ENCODE measurements around the gene NHEJ1.

NHEJ1 gene

DNA sequence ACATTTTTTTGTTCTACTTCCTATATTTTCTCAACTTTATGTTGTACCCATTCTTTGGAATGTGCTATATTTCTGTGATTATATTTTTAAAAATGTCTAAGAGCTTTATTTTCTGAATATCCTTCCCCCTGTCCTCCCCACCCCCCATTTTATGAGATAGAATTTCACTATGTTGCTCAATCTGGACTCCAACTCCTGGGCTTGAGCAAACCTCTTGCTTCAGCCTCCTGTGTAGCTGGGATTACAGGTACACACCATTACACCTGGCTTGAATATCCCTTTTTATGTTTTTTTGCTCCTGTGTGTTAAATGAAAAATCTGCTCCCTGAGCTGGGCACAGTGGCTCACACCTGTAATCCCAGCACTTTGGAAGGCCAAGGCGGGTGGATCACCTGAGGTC, 36.8 kb upstream of the NHEJ1 start:
- Histone ChIP-seq H3K4me3 (ENCODE audit: insufficient read length, low read depth) (no peak overlapping the region), H3K9ac (ENCODE audit: insufficient read length, low read depth) (no peak overlapping the region), H3K9me3 (ENCODE audit: insufficient read depth, low read length) (peaks cover 6% of the 10 kb centered on the region; the same call in 1 of the 2 replicates), H3K27me3 (ENCODE audit: insufficient read depth, insufficient read length) (no peaks in the 10 kb centered on the region), H3K36me3 (ENCODE audit: insufficient read depth, insufficient read length, low read length) (no peaks in the 10 kb centered on the region), H3K4me1 (ENCODE audit: insufficient read depth, insufficient read length) (peaks cover 3% of the 10 kb centered on the region)
- no peak for DNase-seq (ENCODE audit: low read depth, low spot score)
- no peak for TF ChIP-seq SUZ12 (IDR thresholded peaks at IDR 0.05; ENCODE audit: extremely low read depth, insufficient read depth, insufficient read length)
- no peak for TF ChIP-seq ZNF274 (IDR thresholded peaks at IDR 0.05; ENCODE audit: low read depth, low read length)
- no peak for TF ChIP-seq YY1 (IDR thresholded peaks at IDR 0.05; ENCODE audit: insufficient read depth, insufficient read length)

DNA sequence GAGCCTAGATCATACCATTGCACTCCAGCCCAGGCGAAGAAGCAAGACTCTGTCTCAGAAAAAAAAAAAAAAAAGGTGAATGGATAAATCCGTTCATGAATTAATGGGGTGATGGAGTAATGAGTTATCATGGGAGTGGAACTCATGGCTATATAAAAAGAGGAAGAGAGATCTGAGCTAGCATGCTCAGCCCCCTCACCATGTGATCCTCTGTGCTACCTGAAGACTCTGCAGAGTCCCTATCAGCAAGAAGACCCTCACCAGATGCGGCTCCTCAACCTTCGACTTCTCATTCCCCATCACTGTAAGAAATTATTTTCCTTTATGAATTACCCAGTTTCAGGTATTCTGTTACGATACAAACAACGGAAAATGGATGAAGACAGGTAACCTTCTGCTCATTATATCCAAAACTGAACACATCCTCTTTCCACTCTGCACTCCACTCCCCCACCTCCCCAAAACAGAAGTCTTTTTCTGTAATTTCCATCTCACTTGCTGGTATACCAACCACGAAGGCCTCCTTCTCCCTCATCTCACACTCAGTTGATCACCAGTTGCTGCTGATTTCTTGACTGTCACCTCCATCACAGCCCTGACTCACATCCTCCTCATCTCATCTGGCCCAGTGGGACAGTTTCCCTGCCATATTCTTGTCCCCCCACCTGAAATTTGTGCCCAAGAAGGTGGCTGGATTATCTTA, 26.3 kb upstream of the NHEJ1 start:
- Histone ChIP-seq H3K9me3 (ENCODE audit: insufficient read depth, low read length) (no peaks in the 10 kb centered on the region), H3K27me3 (ENCODE audit: insufficient read depth, insufficient read length) (no peaks in the 10 kb centered on the region), H3K4me1 (ENCODE audit: insufficient read depth, insufficient read length) (no peaks in the 10 kb centered on the region), H3K9ac (ENCODE audit: insufficient read length, low read depth) (no peak overlapping the region), H3K4me3 (ENCODE audit: insufficient read length, low read depth) (no peak overlapping the region), H3K36me3 (ENCODE audit: insufficient read depth, insufficient read length, low read length) (peaks cover 26% of the 10 kb centered on the region)
- DNase-seq (ENCODE audit: low read depth, low spot score): no peak
- TF ChIP-seq YY1 (IDR thresholded peaks at IDR 0.05; ENCODE audit: insufficient read depth, insufficient read length) (no peak), SUZ12 (IDR thresholded peaks at IDR 0.05; ENCODE audit: extremely low read depth, insufficient read depth, insufficient read length) (no peak), ZNF274 (IDR thresholded peaks at IDR 0.05; ENCODE audit: low read depth, low read length) (no peak)

GRCh38 chr2:219184121-219184520, 23.5 kb upstream of the NHEJ1 start:
- no peak for DNase-seq (ENCODE audit: low read depth, low spot score)
- H3K27me3 ChIP-seq (ENCODE audit: insufficient read depth, insufficient read length): no peaks in the 10 kb centered on the region
- H3K9ac ChIP-seq (ENCODE audit: insufficient read length, low read depth): no peak overlapping the region
- no peak overlapping the region for H3K4me3 ChIP-seq (ENCODE audit: insufficient read length, low read depth)
- H3K36me3 ChIP-seq (ENCODE audit: insufficient read depth, insufficient read length, low read length): peaks cover 53% of the 10 kb centered on the region
- no peaks in the 10 kb centered on the region for H3K4me1 ChIP-seq (ENCODE audit: insufficient read depth, insufficient read length)
- no peak for TF ChIP-seq YY1 (IDR thresholded peaks at IDR 0.05; ENCODE audit: insufficient read depth, insufficient read length)
- TF ChIP-seq SUZ12 (IDR thresholded peaks at IDR 0.05; ENCODE audit: extremely low read depth, insufficient read depth, insufficient read length): no peak
- TF ChIP-seq ZNF274 (IDR thresholded peaks at IDR 0.05; ENCODE audit: low read depth, low read length): no peak
- H3K9me3 ChIP-seq (ENCODE audit: insufficient read depth, low read length): no peaks in the 10 kb centered on the region

DNA sequence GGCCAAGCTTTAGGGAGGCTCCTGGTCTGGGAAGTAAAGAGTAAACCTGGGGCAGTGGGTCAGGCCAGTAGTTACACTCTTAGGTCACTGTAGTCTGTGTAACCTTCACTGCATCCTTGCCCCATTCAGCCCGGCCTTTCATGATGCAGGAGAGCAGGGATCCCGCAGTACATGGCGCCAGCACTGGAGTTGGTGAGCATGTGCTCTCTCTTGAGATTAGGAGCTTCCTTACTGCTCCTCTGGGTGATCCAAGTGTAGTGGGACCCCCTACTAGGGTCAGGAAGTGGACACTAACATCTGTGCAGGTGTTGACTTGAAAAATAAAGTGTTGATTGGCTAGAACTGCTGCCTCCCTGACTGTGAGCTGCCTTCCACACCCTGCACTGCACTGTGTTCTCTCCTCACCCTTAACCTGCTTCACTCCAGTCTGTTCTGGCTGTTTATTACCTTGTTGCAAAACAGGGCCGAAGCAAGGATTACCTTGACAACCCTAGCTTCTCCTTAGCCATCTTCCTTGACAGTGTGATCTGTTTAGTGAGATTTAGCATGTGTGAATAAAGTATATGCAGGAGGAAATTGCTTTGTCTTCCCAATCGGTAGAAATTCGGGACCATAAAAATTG, 22.6 kb upstream of the NHEJ1 start:
- H3K27me3 ChIP-seq (ENCODE audit: insufficient read depth, insufficient read length): no peaks in the 10 kb centered on the region
- no peaks in the 10 kb centered on the region for H3K4me1 ChIP-seq (ENCODE audit: insufficient read depth, insufficient read length)
- no peak for DNase-seq (ENCODE audit: low read depth, low spot score)
- H3K9ac ChIP-seq (ENCODE audit: insufficient read length, low read depth): no peak overlapping the region
- no peaks in the 10 kb centered on the region for H3K9me3 ChIP-seq (ENCODE audit: insufficient read depth, low read length)
- H3K4me3 ChIP-seq (ENCODE audit: insufficient read length, low read depth): no peak overlapping the region
- TF ChIP-seq YY1 (IDR thresholded peaks at IDR 0.05; ENCODE audit: insufficient read depth, insufficient read length): no peak
- TF ChIP-seq SUZ12 (IDR thresholded peaks at IDR 0.05; ENCODE audit: extremely low read depth, insufficient read depth, insufficient read length): no peak
- no peak for TF ChIP-seq ZNF274 (IDR thresholded peaks at IDR 0.05; ENCODE audit: low read depth, low read length)
- H3K36me3 ChIP-seq (ENCODE audit: insufficient read depth, insufficient read length, low read length): peaks cover 53% of the 10 kb centered on the region

GRCh38 chr2:219182331-219183150, 21.9 kb upstream of the NHEJ1 start:
- Histone ChIP-seq H3K36me3 (ENCODE audit: insufficient read depth, insufficient read length, low read length) (peaks cover 53% of the 10 kb centered on the region), H3K4me3 (ENCODE audit: insufficient read length, low read depth) (no peak overlapping the region), H3K27me3 (ENCODE audit: insufficient read depth, insufficient read length) (no peaks in the 10 kb centered on the region), H3K4me1 (ENCODE audit: insufficient read depth, insufficient read length) (no peaks in the 10 kb centered on the region), H3K9ac (ENCODE audit: insufficient read length, low read depth) (no peak overlapping the region), H3K9me3 (ENCODE audit: insufficient read depth, low read length) (no peaks in the 10 kb centered on the region)
- TF ChIP-seq ZNF274 (IDR thresholded peaks at IDR 0.05; ENCODE audit: low read depth, low read length): no peak
- no peak for TF ChIP-seq SUZ12 (IDR thresholded peaks at IDR 0.05; ENCODE audit: extremely low read depth, insufficient read depth, insufficient read length)
- no peak for TF ChIP-seq YY1 (IDR thresholded peaks at IDR 0.05; ENCODE audit: insufficient read depth, insufficient read length)
- DNase-seq (ENCODE audit: low read depth, low spot score): no peak

GRCh38 chr2:219181531-219181930, 20.9 kb upstream of the NHEJ1 start:
- H3K9ac ChIP-seq (ENCODE audit: insufficient read length, low read depth): no peak overlapping the region
- H3K36me3 ChIP-seq (ENCODE audit: insufficient read depth, insufficient read length, low read length): peaks cover 53% of the 10 kb centered on the region
- H3K9me3 ChIP-seq (ENCODE audit: insufficient read depth, low read length): no peaks in the 10 kb centered on the region
- no peaks in the 10 kb centered on the region for H3K4me1 ChIP-seq (ENCODE audit: insufficient read depth, insufficient read length)
- no peak for TF ChIP-seq ZNF274 (IDR thresholded peaks at IDR 0.05; ENCODE audit: low read depth, low read length)
- no peak for TF ChIP-seq YY1 (IDR thresholded peaks at IDR 0.05; ENCODE audit: insufficient read depth, insufficient read length)
- no peak for TF ChIP-seq SUZ12 (IDR thresholded peaks at IDR 0.05; ENCODE audit: extremely low read depth, insufficient read depth, insufficient read length)
- no peak overlapping the region for H3K4me3 ChIP-seq (ENCODE audit: insufficient read length, low read depth)
- no peaks in the 10 kb centered on the region for H3K27me3 ChIP-seq (ENCODE audit: insufficient read depth, insufficient read length)
- no peak for DNase-seq (ENCODE audit: low read depth, low spot score)

DNA sequence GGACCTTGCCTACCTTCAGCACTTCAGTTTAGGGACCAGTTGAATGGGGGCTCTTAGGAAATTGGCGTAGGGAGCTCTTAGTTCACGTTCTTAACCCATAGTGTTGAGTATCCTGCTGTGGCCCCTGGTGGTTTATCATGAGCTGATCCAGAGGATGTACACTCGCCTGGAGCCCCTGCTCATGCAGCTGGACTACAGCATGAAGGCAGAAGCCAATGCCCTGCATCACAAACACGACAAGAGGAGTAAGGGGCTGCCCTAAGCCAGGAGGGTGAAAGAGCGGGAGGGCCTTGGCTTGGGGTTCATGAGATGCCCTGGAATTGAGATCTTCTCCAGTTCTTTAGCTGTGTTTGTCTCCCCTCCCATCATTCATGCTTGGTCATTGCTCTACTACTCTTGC, 20.3 kb upstream of the NHEJ1 start:
- Histone ChIP-seq H3K9me3 (ENCODE audit: insufficient read depth, low read length) (no peaks in the 10 kb centered on the region), H3K36me3 (ENCODE audit: insufficient read depth, insufficient read length, low read length) (peaks cover 53% of the 10 kb centered on the region), H3K27me3 (ENCODE audit: insufficient read depth, insufficient read length) (no peaks in the 10 kb centered on the region), H3K4me1 (ENCODE audit: insufficient read depth, insufficient read length) (no peaks in the 10 kb centered on the region), H3K4me3 (ENCODE audit: insufficient read length, low read depth) (no peak overlapping the region), H3K9ac (ENCODE audit: insufficient read length, low read depth) (no peak overlapping the region)
- no peak for DNase-seq (ENCODE audit: low read depth, low spot score)
- TF ChIP-seq ZNF274 (IDR thresholded peaks at IDR 0.05; ENCODE audit: low read depth, low read length): no peak
- no peak for TF ChIP-seq SUZ12 (IDR thresholded peaks at IDR 0.05; ENCODE audit: extremely low read depth, insufficient read depth, insufficient read length)
- TF ChIP-seq YY1 (IDR thresholded peaks at IDR 0.05; ENCODE audit: insufficient read depth, insufficient read length): no peak
